Sigmoid colon (tissue), 7 donors: ENCODE data around the gene KSR1. TPM values are rescaled to one million over a fixed set of nuclear protein-coding genes. Genes with fewer than 3 reads are reported as not detected.
"Not testable (repeated sequence)": the region's sequence is repeated elsewhere in the genome, so short reads cannot be mapped to it uniquely, and the experiment has no call there.

Experiments used
- DNase-seq: peaks from one replicate; pipeline ENCODE4 v3.0.0-alpha.2; 2019
- H3K27ac ChIP-seq, 4 donors: fragments of 200-600 bp; sonication (generic); one replicate each; pipeline ENCODE4 v1.5.1; 2016 to 2019; ENCODE audit warnings: mild to moderate bottlenecking in 1 of 4
- H3K27me3 ChIP-seq, 3 donors: fragments of 200-600 bp; sonication (generic); one replicate each; pipeline ENCODE4 v1.5.1; 2019; ENCODE audit warnings: mild to moderate bottlenecking in 1 of 3
- H3K36me3 ChIP-seq, 4 donors: fragments of 200-600 bp; sonication (generic); one replicate each; pipeline ENCODE4 v1.5.1; 2016 to 2019
- H3K4me1 ChIP-seq, 4 donors: fragments of 200-600 bp; sonication (generic); one replicate each; pipeline ENCODE4 v1.5.1; 2017 to 2019
- H3K4me3 ChIP-seq, 4 donors: fragments of 200-600 bp; sonication (generic); one replicate each; pipeline ENCODE4 v1.5.1; 2017 to 2019; ENCODE audit warnings: mild to moderate bottlenecking in 2 of 4, moderate library complexity in 1 of 4
- H3K9me3 ChIP-seq, 4 donors: fragments of 200-600 bp in 3 of 4; sonication (generic) in 3 of 4; one replicate each; pipeline versions ENCODE4 v1.5.1 to v1.6.1; 2013 to 2019
- CTCF ChIP-seq, 4 experiments: fragments of 450-650 bp in 3 of 4; fragments of 200-600 bp in 1 of 4; IDR thresholded peaks; one replicate each; pipeline ENCODE4 v1.5.1; 2016 to 2019; ENCODE audit warnings: antibody characterized with exemption in 4 of 4, mild to moderate bottlenecking in 3 of 4, moderate library complexity in 2 of 4
- EP300 ChIP-seq, 4 donors: sonication (generic); formaldehyde crosslinking; IDR thresholded peaks; one replicate each; pipeline ENCODE4 v1.6.1; 2017; ENCODE audit warnings: antibody characterized with exemption in 4 of 4
- POLR2A ChIP-seq, 2 donors: fragments of 450-650 bp; IDR thresholded peaks; one replicate each; pipeline ENCODE4 v1.6.1; 2016; ENCODE audit warnings: antibody characterized with exemption in 2 of 2, mild to moderate bottlenecking in 2 of 2, moderate library complexity in 2 of 2
- POLR2AphosphoS5 ChIP-seq, 4 donors: sonication (generic); formaldehyde crosslinking; IDR thresholded peaks; one replicate each; pipeline ENCODE4 v1.6.1; 2017; ENCODE audit warnings: antibody characterized with exemption in 4 of 4
- WGBS, 2 donors: extraction: QIAGEN DNeasy Blood & Tissue Kit; methylation state at CpG; one replicate each; pipeline ENCODE4 v1.1.7; 2013; 5-methylcytosine and 5-hydroxymethylcytosine counted together
- intact Hi-C: fragments of 100-400 bp; cut with DNase I; formaldehyde crosslinking; loops from one replicate; pipeline ENCODE4 v1.15.1; 2023
- polyA plus RNA-seq, 3 donors: library from polyadenylated mRNA; stranded (reverse); fragments of 200-250 nt; gene quantifications; one replicate each; pipeline ENCODE4 v1.2.3, GENCODE V29; 2013
- total RNA-seq, 4 donors: library from RNA; depleted of rRNA; stranded (reverse); fragments of >200 nt; gene quantifications; one replicate each; pipeline ENCODE4 v1.1.0, GENCODE V29; 2016
- donor health status: healthy with polysubstance abuse.
- donor health status: Bipolar disorder and iron deficiency.
- donor health status: healthy.

The KSR1 gene
- total and polyA plus RNA-seq, 7 donors, result 4.2 to 25.8 (median 18.2) TPM

- Histone ChIP-seq H3K4me1 (no peaks in the 10 kb centered on the region), H3K27me3 (no peaks in the 10 kb centered on the region), H3K27ac (no peak overlapping the region), H3K4me3 (no peak overlapping the region), H3K9me3 (no peaks in the 10 kb centered on the region), H3K36me3 (no peaks in the 10 kb centered on the region)
- WGBS, 2 donors, result 92% methylated on average over 13 of the region's 13 CpGs
- intact Hi-C loops, result no loop called here
- TF ChIP-seq POLR2AphosphoS5 (IDR thresholded peaks at IDR 0.05), result no peak
- TF ChIP-seq POLR2A (IDR thresholded peaks at IDR 0.05), result no peak
- TF ChIP-seq EP300 (IDR thresholded peaks at IDR 0.05), result no peak
- peak; percentile 39 for DNase-seq
Observed at GRCh38 chr17:27417596-27418365, 38.5 kb upstream of the KSR1 start.

GRCh38 chr17:27418366-27418615 is 38.0 kb upstream of the KSR1 start:
- H3K4me3 ChIP-seq, result no peak overlapping the region
- WGBS, 2 donors, result 86 to 87% methylated on average over 3 of the region's 3 CpGs
- no peak for DNase-seq
- H3K4me1 ChIP-seq, result no peaks in the 10 kb centered on the region
- H3K36me3 ChIP-seq, result no peaks in the 10 kb centered on the region
- TF ChIP-seq EP300 (IDR thresholded peaks at IDR 0.05) (no peak), CTCF (IDR thresholded peaks at IDR 0.05) (no peak), POLR2A (IDR thresholded peaks at IDR 0.05) (no peak), POLR2AphosphoS5 (IDR thresholded peaks at IDR 0.05) (no peak)
- H3K9me3 ChIP-seq, result no peaks in the 10 kb centered on the region
- intact Hi-C loops, result no loop called here
- no peak overlapping the region for H3K27ac ChIP-seq
- no peaks in the 10 kb centered on the region for H3K27me3 ChIP-seq

- Histone ChIP-seq H3K4me3 (no peak overlapping the region), H3K27me3 (no peaks in the 10 kb centered on the region), H3K9me3 (no peaks in the 10 kb centered on the region), H3K36me3 (no peaks in the 10 kb centered on the region), H3K27ac (no peak overlapping the region), H3K4me1 (no peaks in the 10 kb centered on the region)
- TF ChIP-seq POLR2AphosphoS5 (IDR thresholded peaks at IDR 0.05) (no peak), CTCF (IDR thresholded peaks at IDR 0.05) (no peak), EP300 (IDR thresholded peaks at IDR 0.05) (no peak), POLR2A (IDR thresholded peaks at IDR 0.05) (no peak)
- intact Hi-C loops, result no loop called here
- 95% methylated on average over 4 of the region's 4 CpGs for WGBS, 2 donors
- peak; percentile 48 for DNase-seq
Observed at GRCh38 chr17:27419156-27419555, 37.1 kb upstream of the KSR1 start.

DNA sequence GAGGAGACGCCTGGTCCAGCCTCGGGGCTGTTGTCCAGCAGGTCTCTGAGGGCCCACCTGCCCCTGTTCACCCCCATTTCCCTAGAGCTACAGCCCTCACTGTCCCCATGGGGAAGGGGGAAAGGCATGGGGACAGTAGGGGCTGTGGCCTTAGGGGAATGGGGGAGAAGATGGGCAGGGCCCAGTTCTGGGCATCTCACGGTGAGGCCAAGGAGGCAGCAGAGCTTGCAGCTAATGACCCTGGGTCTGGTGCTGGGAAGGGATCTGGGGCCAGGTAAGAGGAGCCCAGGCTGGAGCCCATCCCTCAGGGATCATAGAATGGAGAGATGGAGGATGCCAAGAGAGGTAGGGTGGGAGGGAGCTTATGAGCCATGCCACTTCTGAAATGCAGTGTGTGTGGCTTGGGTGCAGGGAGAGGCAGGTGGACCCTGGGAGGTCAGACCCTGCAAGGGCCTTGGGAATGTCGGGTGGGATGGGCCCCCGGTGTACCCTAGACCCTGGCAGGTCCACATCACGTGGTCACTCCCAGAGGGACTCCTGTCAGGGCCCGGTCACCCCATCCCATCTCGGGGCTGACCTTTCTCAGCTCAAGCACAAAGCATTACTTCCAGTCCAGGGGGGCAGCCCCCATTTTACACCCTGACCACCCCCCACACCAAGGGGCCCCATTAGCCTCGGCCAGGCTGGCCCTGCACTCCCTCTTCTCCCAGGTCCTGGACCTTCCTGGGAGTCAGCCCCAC is 35.9 kb upstream of the KSR1 start:
- Histone ChIP-seq H3K27ac (no peak overlapping the region), H3K4me3 (no peak overlapping the region), H3K36me3 (no peaks in the 10 kb centered on the region), H3K27me3 (no peaks in the 10 kb centered on the region), H3K4me1 (no peaks in the 10 kb centered on the region), H3K9me3 (no peaks in the 10 kb centered on the region)
- TF ChIP-seq CTCF (IDR thresholded peaks at IDR 0.05) (no peak), EP300 (IDR thresholded peaks at IDR 0.05) (no peak)
- intact Hi-C loops, result no loop called here
- no peak for DNase-seq
- WGBS, 2 donors, result 76 to 85% methylated on average over 9 of the region's 9 CpGs

DNA sequence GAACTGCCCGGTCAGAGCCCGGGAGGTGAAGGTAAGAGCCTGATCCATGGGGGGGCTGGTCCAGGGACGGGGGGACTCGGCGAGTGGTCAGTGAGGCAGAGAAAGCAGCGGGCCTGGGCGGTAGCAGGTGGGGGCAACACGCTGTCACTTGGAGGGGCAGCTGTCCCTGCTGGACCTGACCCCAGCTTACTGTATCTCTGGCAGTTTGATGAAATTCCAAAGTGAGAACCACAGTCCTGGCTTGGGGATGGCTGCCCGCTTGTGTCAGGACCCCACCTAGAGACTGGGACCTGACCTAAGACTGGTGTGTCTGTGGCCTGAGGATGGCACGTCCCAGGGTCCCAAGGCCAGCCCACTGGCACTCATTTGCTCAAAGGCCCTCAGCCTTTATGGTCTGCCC is 35.1 kb upstream of the KSR1 start:
- peak; percentile 53 for DNase-seq
- TF ChIP-seq CTCF (IDR thresholded peaks at IDR 0.05), result no peak
- TF ChIP-seq POLR2A (IDR thresholded peaks at IDR 0.05), result no peak

GRCh38 chr17:27421626-27422025 is 34.6 kb upstream of the KSR1 start:
- DNase-seq, H3K4me3 ChIP-seq, H3K9me3 ChIP-seq, H3K27ac ChIP-seq, H3K36me3 ChIP-seq, intact Hi-C loops, H3K27me3 ChIP-seq, H3K4me1 ChIP-seq: not testable (repeated sequence)
- WGBS, 2 donors, result 93 to 95% methylated on average over 6 of the region's 6 CpGs

More for the DNA sequence above, 35.1 kb upstream of the KSR1 start:
- Histone ChIP-seq H3K4me1 (no peaks in the 10 kb centered on the region), H3K27ac (no peak overlapping the region), H3K9me3 (no peaks in the 10 kb centered on the region), H3K4me3 (no peak overlapping the region), H3K36me3 (no peaks in the 10 kb centered on the region), H3K27me3 (no peaks in the 10 kb centered on the region)
- intact Hi-C loops, result no loop called here
- WGBS, 2 donors, result 88 to 93% methylated on average over 10 of the region's 10 CpGs
